Panc1 (cell line): ENCODE measurements around the gene KRT2. TPM values are rescaled to one million over a fixed set of nuclear protein-coding genes. Genes with fewer than 3 reads are reported as not detected.

Experiments
- ATAC-seq: fragments of 200-7000 bp; cut with Tn5 transposase; 2 replicates; pipeline ENCODE4 v1.9.1; 2020; ENCODE audit warnings: mild to moderate bottlenecking, moderate library complexity
- BruUV-seq: library from RNA; stranded (reverse); fragments of 400-500 nt; replicated peaks from 2 replicates; lab custom pipeline; 2021; lab: Mats Ljungman, UMichigan
- CTCF ChIA-PET: fragments of 300-600 bp; sonication (Branson Sonifier 250); formaldehyde crosslinking; loops from one replicate; lab custom pipeline; 2022; ENCODE audit warnings: antibody characterized with exemption; lab: Charles Lee
- POLR2A ChIA-PET: fragments of 300-600 bp; sonication (Branson Sonifier 250); formaldehyde crosslinking; loops from one replicate; lab custom pipeline; 2022; ENCODE audit warnings: antibody characterized with exemption; lab: Charles Lee
- DNase-seq: peaks from one replicate; pipeline ENCODE4 v3.0.0-alpha.2; 2010; ENCODE audit warnings: low read depth, low spot score
- H3K27ac ChIP-seq: 2 replicates; pipeline ENCODE4 v1.5.1; 2011; ENCODE audit warnings: mild to moderate bottlenecking, low read length, inconsistent platforms
- H3K27me3 ChIP-seq: fragments of 200-500 bp; sonication (Bioruptor generic); 2 replicates; pipeline ENCODE4 v1.6.0; 2014; ENCODE audit warnings: low read length, inconsistent platforms; ENCODE audit not compliant: control insufficient read depth, insufficient read depth
- H3K36me3 ChIP-seq: fragments of 200-500 bp; sonication (Bioruptor generic); 2 replicates; pipeline ENCODE4 v1.5.1; 2014; ENCODE audit warnings: inconsistent platforms, mild to moderate bottlenecking, low read length, moderate library complexity; ENCODE audit not compliant: control insufficient read depth, insufficient read depth
- H3K4me1 ChIP-seq: 2 replicates; pipeline ENCODE4 v1.5.1; 2011; ENCODE audit warnings: inconsistent platforms, mild to moderate bottlenecking, low read length, moderate library complexity; ENCODE audit not compliant: control insufficient read depth, insufficient read depth
- H3K4me3 ChIP-seq, 2 experiments: 2 replicates each; pipeline ENCODE4 v1.5.1; 2011 to 2012; ENCODE audit warnings: low read depth in 2 of 2, low read length in 2 of 2, mild to moderate bottlenecking in 2 of 2, inconsistent platforms in 1 of 2, moderate library complexity in 1 of 2
- H3K9me3 ChIP-seq: fragments of 200-500 bp; sonication (Bioruptor generic); 2 replicates; pipeline ENCODE4 v1.5.1; 2014; ENCODE audit warnings: low read depth, mild to moderate bottlenecking, inconsistent platforms, low read length, moderate library complexity; ENCODE audit not compliant: control insufficient read depth, insufficient read depth
- CTCF ChIP-seq: fragments of 450-650 bp; IDR thresholded peaks from 2 replicates; pipeline ENCODE4 v1.5.1; 2017; ENCODE audit warnings: mild to moderate bottlenecking
- POLR2AphosphoS5 ChIP-seq: IDR thresholded peaks from 2 replicates; pipeline ENCODE4 v1.6.1; 2012; ENCODE audit warnings: mild to moderate bottlenecking, low read depth, low read length, moderate library complexity
- REST ChIP-seq, 2 experiments: IDR thresholded peaks; 2 replicates each; pipeline ENCODE4 v1.6.1; 2011 to 2012; ENCODE audit warnings: low read depth in 2 of 2, control low read depth in 1 of 2, low read length in 1 of 2, mild to moderate bottlenecking in 1 of 2, moderate library complexity in 1 of 2; ENCODE audit not compliant: insufficient read depth in 1 of 2
- SIN3A ChIP-seq: IDR thresholded peaks from 2 replicates; pipeline ENCODE4 v1.6.1; 2012; ENCODE audit warnings: low read depth, mild to moderate bottlenecking, low read length, moderate library complexity, borderline replicate concordance; ENCODE audit not compliant: insufficient read depth
- TCF7L2 ChIP-seq: IDR thresholded peaks from 2 replicates; pipeline ENCODE4 v1.6.1; 2011; ENCODE audit warnings: mild to moderate bottlenecking, low read depth, low read length, inconsistent platforms
- in situ Hi-C: cut with HindIII; loops from 2 replicates; pipeline ENCODE4 v1.10.0; 2016; ENCODE audit warnings: low sequenced_read_pairs, low pct_unique_long_range_greater_than_20kb
- intact Hi-C: fragments of 100-400 bp; cut with micrococcal nuclease; formaldehyde crosslinking; loops from one replicate; pipeline ENCODE4 v1.10.0; 2022; ENCODE audit not compliant: unreplicated experiment
- total RNA-seq: library from RNA; stranded (reverse); gene quantifications from one replicate; pipeline ENCODE4 v1.2.1, GENCODE V29; 2021; ENCODE audit not compliant: unreplicated experiment

KRT2 gene
- total RNA-seq, 1 experiment from 2014 or later = 0.33 TPM

- no peak for DNase-seq
- H3K27me3 ChIP-seq = peaks cover 4% of the 10 kb centered on the region
- H3K4me1 ChIP-seq = no peaks in the 10 kb centered on the region
- no peak for TF ChIP-seq POLR2AphosphoS5
- no peak for TF ChIP-seq TCF7L2
- no peak for TF ChIP-seq REST (IDR thresholded peaks at IDR 0.05; ENCODE audit: insufficient read depth in 1 of 2, low read depth in 2 of 2, low read length in 1 of 2)
- no peak for TF ChIP-seq SIN3A
- no peak for TF ChIP-seq CTCF
- POLR2A ChIA-PET = no interaction called here
- BruUV-seq = no TSS peak
- ATAC-seq = no peak
- intact Hi-C loops (no loop called here), in situ Hi-C loops (no loop called here)
- no peak overlapping the region for H3K27ac ChIP-seq
- no peaks in the 10 kb centered on the region for H3K9me3 ChIP-seq
- CTCF ChIA-PET = no interaction called here
- H3K36me3 ChIP-seq = no peaks in the 10 kb centered on the region
- H3K4me3 ChIP-seq = no peak overlapping the region
Observed at GRCh38 chr12:52606581-52607218, 45.3 kb downstream of the KRT2 start.

- Histone ChIP-seq H3K4me3 (no peak overlapping the region), H3K9me3 (no peaks in the 10 kb centered on the region), H3K27ac (no peak overlapping the region), H3K27me3 (peaks cover 2% of the 10 kb centered on the region), H3K4me1 (no peaks in the 10 kb centered on the region), H3K36me3 (no peaks in the 10 kb centered on the region)
- ATAC-seq = no peak
- TF ChIP-seq POLR2AphosphoS5 (no peak), CTCF (no peak), SIN3A (no peak), REST (IDR thresholded peaks at IDR 0.05; ENCODE audit: insufficient read depth in 1 of 2, low read depth in 2 of 2, low read length in 1 of 2) (no peak), TCF7L2 (no peak)
- in situ Hi-C loops = no loop called here
- intact Hi-C loops = no loop called here
- ChIA-PET POLR2A (no interaction called here), CTCF (interaction anchor here (0.6 kb wide), 1 partner anchor 154 kb away, joined by 3 read pairs; no protein-coding TSS in a partner anchor)
- no peak for DNase-seq
- BruUV-seq = no TSS peak
Observed at GRCh38 chr12:52606096-52606495, 45.9 kb downstream of the KRT2 start.
